ENCODE results near the gene ERBIN.

GRCh38 chr5:65992630-65993029 lies 66.3 kb downstream of the ERBIN start:
- TF ChIP-seq SMC3 (conservative IDR thresholded peaks at IDR 0.05; ENCODE audit: poor library complexity) (no peak), EZH2 (IDR thresholded peaks at IDR 0.05; ENCODE audit: borderline replicate concordance, insufficient read depth, low read length, poor library complexity, severe bottlenecking) (no peak), POLR2AphosphoS5 (IDR thresholded peaks at IDR 0.05) (no peak), REST (IDR thresholded peaks at IDR 0.05; ENCODE audit: borderline replicate concordance) (no peak), CTCF (IDR thresholded peaks at IDR 0.05; ENCODE audit: poor library complexity, severe bottlenecking) (no peak), MXI1 (conservative IDR thresholded peaks at IDR 0.05; ENCODE audit: poor library complexity, severe bottlenecking) (no peak), EP300 (conservative IDR thresholded peaks at IDR 0.05; ENCODE audit: poor library complexity, severe bottlenecking) (no peak), TAF1 (IDR thresholded peaks at IDR 0.05; ENCODE audit: low read depth) (no peak), RAD21 (conservative IDR thresholded peaks at IDR 0.05) (no peak)
